ENCODE data around the gene TRABD.

TRABD gene

DNA sequence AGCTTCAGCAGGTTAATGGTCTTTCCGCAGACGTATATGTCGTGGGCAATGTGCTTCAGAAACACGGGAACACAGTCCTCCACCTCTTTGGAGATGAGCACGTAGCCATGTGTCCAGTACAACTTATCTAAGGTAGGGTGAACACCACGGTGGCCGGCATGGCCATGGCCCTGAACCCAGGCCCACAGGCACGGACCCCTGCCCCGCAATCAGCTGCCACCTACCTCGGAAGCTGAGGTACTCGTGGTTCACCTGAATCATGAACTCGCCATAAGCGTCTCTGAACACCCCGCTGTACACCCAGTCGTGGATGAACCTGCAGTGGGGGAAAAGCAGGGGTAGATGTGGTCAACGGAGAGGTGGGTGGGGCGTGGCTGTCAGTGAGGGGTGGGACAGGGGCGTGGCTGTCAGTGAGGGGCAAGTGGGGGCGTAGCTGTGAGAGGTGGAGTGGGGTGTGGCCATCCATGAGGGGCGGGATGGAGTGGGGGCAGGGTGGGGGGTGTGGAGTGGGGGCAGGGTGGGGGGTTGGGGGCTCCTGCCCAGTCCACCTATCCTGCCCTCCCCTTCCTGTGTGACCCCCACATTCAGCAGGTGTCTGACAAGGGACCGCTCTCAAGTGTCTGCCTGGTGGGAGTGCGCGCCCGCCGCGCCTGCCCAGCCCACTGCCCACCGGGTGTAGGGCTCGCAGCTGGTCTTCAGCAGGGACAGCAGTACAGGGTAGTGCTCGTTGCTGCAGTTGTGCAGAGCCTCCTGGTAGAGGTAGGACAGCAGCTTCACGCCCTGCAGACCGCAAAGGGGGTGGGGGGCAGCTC, 40.6 kb downstream of the TRABD start:
- DNase-seq (ENCODE audit: low read depth) = no peak
- TF ChIP-seq, protein P1, sequence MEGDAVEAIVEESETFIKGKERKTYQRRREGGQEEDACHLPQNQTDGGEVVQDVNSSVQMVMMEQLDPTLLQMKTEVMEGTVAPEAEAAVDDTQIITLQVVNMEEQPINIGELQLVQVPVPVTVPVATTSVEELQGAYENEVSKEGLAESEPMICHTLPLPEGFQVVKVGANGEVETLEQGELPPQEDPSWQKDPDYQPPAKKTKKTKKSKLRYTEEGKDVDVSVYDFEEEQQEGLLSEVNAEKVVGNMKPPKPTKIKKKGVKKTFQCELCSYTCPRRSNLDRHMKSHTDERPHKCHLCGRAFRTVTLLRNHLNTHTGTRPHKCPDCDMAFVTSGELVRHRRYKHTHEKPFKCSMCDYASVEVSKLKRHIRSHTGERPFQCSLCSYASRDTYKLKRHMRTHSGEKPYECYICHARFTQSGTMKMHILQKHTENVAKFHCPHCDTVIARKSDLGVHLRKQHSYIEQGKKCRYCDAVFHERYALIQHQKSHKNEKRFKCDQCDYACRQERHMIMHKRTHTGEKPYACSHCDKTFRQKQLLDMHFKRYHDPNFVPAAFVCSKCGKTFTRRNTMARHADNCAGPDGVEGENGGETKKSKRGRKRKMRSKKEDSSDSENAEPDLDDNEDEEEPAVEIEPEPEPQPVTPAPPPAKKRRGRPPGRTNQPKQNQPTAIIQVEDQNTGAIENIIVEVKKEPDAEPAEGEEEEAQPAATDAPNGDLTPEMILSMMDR (IDR thresholded peaks at IDR 0.05; ENCODE audit: control insufficient read depth, extremely low read depth, insufficient read depth) = no peak
- no peak overlapping the region for H3K4me3 ChIP-seq (ENCODE audit: low read depth, low read length)

DNA sequence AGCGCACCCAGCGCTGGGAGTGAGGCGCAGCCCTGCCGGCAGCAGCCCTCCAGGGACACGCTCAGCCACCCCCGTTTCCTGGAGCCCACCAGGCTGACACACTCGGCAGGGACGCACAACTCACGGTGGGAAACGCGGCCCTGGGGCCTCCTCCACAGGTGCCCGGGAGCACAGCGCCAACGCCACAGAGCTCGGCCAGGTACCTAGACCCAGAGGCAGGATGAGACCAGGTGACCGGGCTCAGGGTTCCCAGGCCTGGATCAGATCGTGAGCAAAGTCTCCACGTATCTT, 41.1 kb downstream of the TRABD start:
- DNase-seq (ENCODE audit: low read depth) = no peak
- no peak overlapping the region for H3K4me3 ChIP-seq (ENCODE audit: low read depth, low read length)

DNA sequence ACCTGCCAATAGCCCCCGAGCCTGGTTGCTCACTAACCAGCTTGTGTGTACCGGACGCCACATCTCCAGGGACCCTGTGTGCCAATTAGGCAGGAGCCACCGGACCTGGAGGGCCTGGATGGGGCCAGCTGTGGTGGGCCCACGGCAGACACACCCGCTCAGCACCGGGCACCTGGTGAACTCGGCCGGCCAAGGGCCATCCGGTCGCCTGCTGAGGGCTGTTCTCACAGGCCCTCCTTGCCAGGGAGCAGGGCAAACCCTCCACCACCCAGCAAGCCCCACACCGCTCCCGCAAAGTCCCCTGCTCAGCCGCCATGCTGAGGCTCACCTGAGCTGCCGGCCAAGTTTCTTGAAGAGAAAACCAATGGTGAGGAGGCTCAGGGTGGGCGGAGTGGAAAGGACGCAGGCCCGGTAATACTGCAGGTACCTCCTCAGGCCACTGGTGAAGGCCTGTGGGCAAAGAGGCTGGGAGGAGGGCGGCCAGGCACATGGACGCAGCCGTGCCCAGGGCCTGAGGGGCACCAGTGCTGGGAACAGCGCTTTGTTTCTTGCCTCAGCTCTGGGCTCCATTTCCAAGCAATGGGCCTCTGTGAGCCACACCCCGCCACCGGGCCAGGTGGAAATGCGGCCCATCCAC, 42.0 kb downstream of the TRABD start:
- TF ChIP-seq, protein P1 (IDR thresholded peaks at IDR 0.05; ENCODE audit: control insufficient read depth, extremely low read depth, insufficient read depth) = no peak
- no peak overlapping the region for H3K4me3 ChIP-seq (ENCODE audit: low read depth, low read length)
- no peak for DNase-seq (ENCODE audit: low read depth)

More for the DNA sequence above, 41.1 kb downstream of the TRABD start:
- TF ChIP-seq, protein P1 (IDR thresholded peaks at IDR 0.05; ENCODE audit: control insufficient read depth, extremely low read depth, insufficient read depth) = no peak

DNA sequence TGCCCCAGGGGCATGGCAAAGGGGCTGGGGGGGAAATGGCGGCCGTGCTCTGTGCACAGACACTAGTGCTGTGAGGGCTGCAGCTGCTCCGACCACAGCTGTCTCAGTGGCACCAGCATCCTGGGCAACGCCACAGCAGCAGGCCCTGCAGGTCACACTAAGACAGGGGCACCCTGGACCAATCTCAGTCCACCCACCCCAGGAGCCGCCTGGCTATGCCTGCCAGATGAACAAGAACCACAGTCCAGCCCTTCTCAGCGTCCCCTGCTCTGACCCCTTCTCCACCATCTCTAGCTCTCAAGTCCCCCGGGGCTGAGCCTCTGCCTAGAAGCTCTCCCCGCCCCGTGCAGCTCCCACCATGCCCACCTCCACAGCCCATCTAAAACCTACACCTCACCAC, 42.7 kb downstream of the TRABD start:
- TF ChIP-seq, protein P1 (IDR thresholded peaks at IDR 0.05; ENCODE audit: control insufficient read depth, extremely low read depth, insufficient read depth) = no peak
- H3K4me3 ChIP-seq (ENCODE audit: low read depth, low read length) = no peak overlapping the region
- DNase-seq (ENCODE audit: low read depth) = no peak

DNA sequence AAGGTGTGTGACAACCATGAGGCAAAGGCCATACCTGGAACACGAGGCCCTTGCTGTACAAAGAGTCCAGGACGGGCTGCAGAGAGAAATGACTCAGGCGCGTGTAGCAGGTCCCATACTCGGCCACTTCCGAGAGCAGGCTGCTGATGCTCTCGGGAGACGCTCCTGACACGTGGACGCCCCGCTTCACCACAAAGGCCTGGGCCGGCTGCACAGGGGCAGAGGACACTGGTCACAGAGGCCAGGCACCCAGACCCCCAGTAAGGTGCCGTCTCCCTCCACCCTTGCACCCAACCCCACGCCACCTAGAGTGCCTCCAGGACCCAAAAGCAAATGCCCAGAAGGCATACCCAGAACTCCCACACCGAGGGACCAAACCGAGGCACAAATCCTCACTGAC, 43.7 kb downstream of the TRABD start:
- no peak overlapping the region for H3K4me3 ChIP-seq (ENCODE audit: low read depth, low read length)
- no peak for DNase-seq (ENCODE audit: low read depth)
- TF ChIP-seq, protein P1 (IDR thresholded peaks at IDR 0.05; ENCODE audit: control insufficient read depth, extremely low read depth, insufficient read depth) = no peak

DNA sequence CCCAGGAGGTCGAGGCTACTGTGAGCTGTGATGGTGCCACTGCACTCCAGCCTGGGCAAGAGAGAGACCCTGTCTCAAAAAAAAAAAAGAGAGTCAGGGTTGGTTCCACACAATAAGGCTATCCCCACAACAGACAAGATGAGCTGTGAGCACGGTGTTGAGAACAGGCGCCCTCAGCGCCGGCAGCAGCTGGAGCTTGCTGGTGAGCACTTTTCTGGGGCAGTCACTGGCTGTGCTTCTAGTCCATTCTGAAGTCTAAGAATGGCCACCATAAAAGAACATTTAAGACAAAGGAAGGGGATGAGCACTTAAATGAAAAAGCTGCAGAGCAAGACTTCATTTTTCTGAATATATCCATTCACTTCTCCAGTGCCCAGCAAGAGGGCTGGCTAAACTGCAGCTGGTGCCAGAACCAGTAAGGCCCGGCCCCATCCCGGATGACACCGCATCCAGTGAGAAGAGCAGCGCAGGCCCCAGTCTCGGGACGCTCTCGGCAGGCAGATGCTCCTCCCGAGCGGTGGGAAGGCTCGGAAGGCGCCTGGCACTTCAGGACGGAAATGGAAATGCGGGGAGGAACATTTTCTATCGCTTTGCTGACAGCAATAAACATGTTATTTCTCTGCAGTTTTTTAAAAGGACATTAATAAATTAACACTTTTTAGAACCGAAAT, 46.9 kb downstream of the TRABD start:
- DNase-seq (ENCODE audit: low read depth) = no peak
- TF ChIP-seq, protein P1 (IDR thresholded peaks at IDR 0.05; ENCODE audit: control insufficient read depth, extremely low read depth, insufficient read depth) = no peak
- no peak overlapping the region for H3K4me3 ChIP-seq (ENCODE audit: low read depth, low read length)
